ENCODE data around the gene LDLRAD2. TPM values are rescaled to one million over a fixed set of nuclear protein-coding genes. Genes with fewer than 3 reads are reported as not detected.
A peak's percentile ranks its signal among the peaks of the same experiment; 100 is the strongest.

The LDLRAD2 gene
- total RNA-seq, 1 experiment from 2014 or later: not detected

GRCh38 chr1:21820597-21821232, 8.7 kb downstream of the LDLRAD2 start:
- H3K36me3 ChIP-seq (ENCODE audit: control insufficient read depth, insufficient read depth, low read length): peaks cover 4% of the 10 kb centered on the region; the same call in 1 of the 2 replicates
- TF ChIP-seq REST (IDR thresholded peaks at IDR 0.05; ENCODE audit: insufficient read depth in 1 of 2, low read depth in 2 of 2, low read length in 1 of 2): no peak
- no peak for TF ChIP-seq SIN3A (IDR thresholded peaks at IDR 0.05; ENCODE audit: borderline replicate concordance, insufficient read depth, low read depth, low read length)
- TF ChIP-seq TCF7L2 (IDR thresholded peaks at IDR 0.05; ENCODE audit: low read depth, low read length): no peak
- no peak for TF ChIP-seq CTCF (IDR thresholded peaks at IDR 0.05)
- TF ChIP-seq POLR2AphosphoS5 (IDR thresholded peaks at IDR 0.05; ENCODE audit: low read depth, low read length): no peak
- H3K27ac ChIP-seq (ENCODE audit: low read length): no peak overlapping the region
- ChIA-PET POLR2A (no interaction called here), CTCF (no interaction called here)
- DNase-seq (ENCODE audit: low read depth, low spot score): no peak
- H3K4me1 ChIP-seq (ENCODE audit: control insufficient read depth, insufficient read depth, low read length): peaks cover 6% of the 10 kb centered on the region
- in situ Hi-C loops (cut with HindIII; ENCODE audit: low pct_unique_long_range_greater_than_20kb, low sequenced_read_pairs) (no loop called here), intact Hi-C loops (cut with micrococcal nuclease; ENCODE audit: unreplicated experiment) (no loop called here)
- H3K9me3 ChIP-seq (ENCODE audit: control insufficient read depth, insufficient read depth, low read depth, low read length): no peaks in the 10 kb centered on the region
- ATAC-seq: no peak
- no peak overlapping the region for H3K4me3 ChIP-seq (ENCODE audit: low read depth in 2 of 2, low read length in 2 of 2)
- no TSS peak for BruUV-seq (replicated peaks)
- H3K27me3 ChIP-seq (ENCODE audit: control insufficient read depth, insufficient read depth, low read length): no peaks in the 10 kb centered on the region

GRCh38 chr1:21821385-21822019, 9.4 kb downstream of the LDLRAD2 start:
- H3K27ac ChIP-seq (ENCODE audit: low read length): no peak overlapping the region
- 0 out of 2 replicates have a peak, but pooled peaks have one; percentile 7 for ATAC-seq
- ChIA-PET POLR2A (no interaction called here), CTCF (no interaction called here)
- H3K36me3 ChIP-seq (ENCODE audit: control insufficient read depth, insufficient read depth, low read length): peaks cover 4% of the 10 kb centered on the region; the same call in 1 of the 2 replicates
- intact Hi-C loops (cut with micrococcal nuclease; ENCODE audit: unreplicated experiment) (no loop called here), in situ Hi-C loops (cut with HindIII; ENCODE audit: low pct_unique_long_range_greater_than_20kb, low sequenced_read_pairs) (no loop called here)
- H3K4me1 ChIP-seq (ENCODE audit: control insufficient read depth, insufficient read depth, low read length): peaks cover 6% of the 10 kb centered on the region
- TF ChIP-seq SIN3A (IDR thresholded peaks at IDR 0.05; ENCODE audit: borderline replicate concordance, insufficient read depth, low read depth, low read length): no peak
- no peak for TF ChIP-seq TCF7L2 (IDR thresholded peaks at IDR 0.05; ENCODE audit: low read depth, low read length)
- no peak for TF ChIP-seq CTCF (IDR thresholded peaks at IDR 0.05)
- no peak for TF ChIP-seq REST (IDR thresholded peaks at IDR 0.05; ENCODE audit: insufficient read depth in 1 of 2, low read depth in 2 of 2, low read length in 1 of 2)
- TF ChIP-seq POLR2AphosphoS5 (IDR thresholded peaks at IDR 0.05; ENCODE audit: low read depth, low read length): no peak; the same call in 1 of the 2 replicates
- no peak overlapping the region for H3K4me3 ChIP-seq (ENCODE audit: low read depth in 2 of 2, low read length in 2 of 2)
- no TSS peak for BruUV-seq (replicated peaks)
- DNase-seq (ENCODE audit: low read depth, low spot score): no peak
- H3K9me3 ChIP-seq (ENCODE audit: control insufficient read depth, insufficient read depth, low read depth, low read length): no peaks in the 10 kb centered on the region
- no peaks in the 10 kb centered on the region for H3K27me3 ChIP-seq (ENCODE audit: control insufficient read depth, insufficient read depth, low read length)

Measured in Panc1 (cell line).